GM12873 (cell line): ENCODE results near the gene IRX3.

ENCODE experiments used
- CTCF ChIP-seq: IDR thresholded peaks from 2 replicates; pipeline ENCODE4 v1.5.1; 2012; ENCODE audit warnings: low read depth, mild to moderate bottlenecking, moderate library complexity, low read length, control low read depth; ENCODE audit not compliant: insufficient read depth; ENCODE audit errors: missing control alignments

Gene IRX3

GRCh38 chr16:54289945-54290832 is 3.6 kb upstream of the IRX3 start:
- TF ChIP-seq CTCF: no peak

- no peak for TF ChIP-seq CTCF
Observed at GRCh38 chr16:54289242-54289944, 2.8 kb upstream of the IRX3 start.

- no peak for TF ChIP-seq CTCF
Observed at GRCh38 chr16:54288835-54289241, 2.3 kb upstream of the IRX3 start.

GRCh38 chr16:54288030-54288834 is 1.6 kb upstream of the IRX3 start:
- TF ChIP-seq CTCF: no peak

- TF ChIP-seq CTCF: no peak
Observed at GRCh38 chr16:54287131-54288029, 793 bp upstream of the IRX3 start.

GRCh38 chr16:54286090-54286365 is 559 bp downstream of the IRX3 start:
- no peak for TF ChIP-seq CTCF
